Measurements from ENCODE around the gene SIPA1L3. TPM values are rescaled to one million over a fixed set of nuclear protein-coding genes. Genes with fewer than 3 reads are reported as not detected.
"Not testable (repeated sequence)": the region's sequence is repeated elsewhere in the genome, so short reads cannot be mapped to it uniquely, and the experiment has no call there.

Gene SIPA1L3
- polyA plus RNA-seq (2013): 11.7 TPM

- Histone ChIP-seq H3K27me3 (replicated peaks in 2 of 5; ENCODE audit: control insufficient read depth in 4 of 5, insufficient read depth in 5 of 5, low read length in 4 of 5) (no peaks in the 10 kb centered on the region), H3K36me3 (ENCODE audit: control insufficient read depth in 4 of 4, insufficient read depth in 4 of 4, low read length in 3 of 4) (peaks cover 0 to 3% (median 0%) of the 10 kb centered on the region in 4 experiments), H3K4me3 (ENCODE audit: control insufficient read depth in 1 of 7, extremely low read depth in 1 of 7, insufficient read depth in 4 of 7, low read depth in 2 of 7, low read length in 6 of 7) (peak within 1 kb of the TSS; percentile 86 to 99 (median 89)), H3K4me1 (ENCODE audit: control extremely low read depth in 1 of 4, control insufficient read depth in 4 of 4, insufficient read depth in 4 of 4, low read length in 3 of 4) (peaks cover 14 to 25% (median 25%) of the 10 kb centered on the region in 4 experiments), H3K9me3 (ENCODE audit: control extremely low read depth in 1 of 5, control insufficient read depth in 4 of 5, insufficient read depth in 2 of 5, low read depth in 1 of 5, low read length in 4 of 5) (no peaks in the 10 kb centered on the region), H3K27ac (ENCODE audit: insufficient read depth in 1 of 2, low read depth in 1 of 2, low read length in 2 of 2, poor library complexity in 1 of 2, severe bottlenecking in 2 of 2) (peak within 1 kb of the TSS; percentile 72 to 85)
- WGBS (ENCODE audit: insufficient coverage): 0% methylated on average over 78 of the region's 95 CpGs
- CTCF ChIA-PET: interaction anchor here (0.6 to 3.7 kb wide), 15 partner anchors 11 to 1245 kb away, joined by 3 to 18 read pairs (median 7); no protein-coding TSS in a partner anchor
- POLR2A ChIA-PET: interaction anchor here (0.6 to 1.5 kb wide), 6 partner anchors 12 to 264 kb away, joined by 3 read pairs; no protein-coding TSS in a partner anchor
- DNase-seq: peak; percentile 96 to 99 (median 98)
Measured at GRCh38 chr19:37906869-37907734, at the start of gene SIPA1L3. SIPA1L3 (plus strand) TSS chr19:37907208; CDS start chr19:38081566, 174,358 bp downstream.

GRCh38 chr19:37864501-37864900, 42.5 kb upstream of the SIPA1L3 start:
- peaks cover 0 to 3% (median 0%) of the 10 kb centered on the region in 5 experiments for H3K9me3 ChIP-seq (ENCODE audit: control extremely low read depth in 1 of 5, control insufficient read depth in 4 of 5, insufficient read depth in 2 of 5, low read depth in 1 of 5, low read length in 4 of 5)
- POLR2A ChIA-PET: no interaction called here
- H3K27ac ChIP-seq (ENCODE audit: insufficient read depth in 1 of 2, low read depth in 1 of 2, low read length in 2 of 2, poor library complexity in 1 of 2, severe bottlenecking in 2 of 2): no peak overlapping the region
- no peak overlapping the region for H3K4me3 ChIP-seq (ENCODE audit: control insufficient read depth in 1 of 7, extremely low read depth in 1 of 7, insufficient read depth in 4 of 7, low read depth in 2 of 7, low read length in 6 of 7)
- CTCF ChIA-PET: no interaction called here
- H3K4me1 ChIP-seq (ENCODE audit: control extremely low read depth in 1 of 4, control insufficient read depth in 4 of 4, insufficient read depth in 4 of 4, low read length in 3 of 4): no peaks in the 10 kb centered on the region
- no peak for DNase-seq
- H3K27me3 ChIP-seq (replicated peaks in 2 of 5; ENCODE audit: control insufficient read depth in 4 of 5, insufficient read depth in 5 of 5, low read length in 4 of 5): no peaks in the 10 kb centered on the region
- H3K36me3 ChIP-seq (ENCODE audit: control insufficient read depth in 4 of 4, insufficient read depth in 4 of 4, low read length in 3 of 4): no peaks in the 10 kb centered on the region
- whole genome bisulfite sequencing (ENCODE audit: insufficient coverage): no CpG with 5 or more reads among the region's 3 CpGs

- not testable (repeated sequence) for H3K4me1 ChIP-seq (ENCODE audit: control extremely low read depth in 1 of 4, control insufficient read depth in 4 of 4, insufficient read depth in 4 of 4, low read length in 3 of 4)
Measured at GRCh38 chr19:37865930-37866329, 41.1 kb upstream of the SIPA1L3 start.

GRCh38 chr19:37867831-37868230, 39.2 kb upstream of the SIPA1L3 start:
- Histone ChIP-seq H3K9me3 (ENCODE audit: control extremely low read depth in 1 of 5, control insufficient read depth in 4 of 5, insufficient read depth in 2 of 5, low read depth in 1 of 5, low read length in 4 of 5) (peaks cover 0 to 17% (median 2%) of the 10 kb centered on the region in 5 experiments), H3K36me3 (ENCODE audit: control insufficient read depth in 4 of 4, insufficient read depth in 4 of 4, low read length in 3 of 4) (no peaks in the 10 kb centered on the region), H3K27ac (ENCODE audit: insufficient read depth in 1 of 2, low read depth in 1 of 2, low read length in 2 of 2, poor library complexity in 1 of 2, severe bottlenecking in 2 of 2) (no peak overlapping the region), H3K27me3 (replicated peaks in 2 of 5; ENCODE audit: control insufficient read depth in 4 of 5, insufficient read depth in 5 of 5, low read length in 4 of 5) (no peaks in the 10 kb centered on the region), H3K4me3 (ENCODE audit: control insufficient read depth in 1 of 7, extremely low read depth in 1 of 7, insufficient read depth in 4 of 7, low read depth in 2 of 7, low read length in 6 of 7) (no peak overlapping the region), H3K4me1 (ENCODE audit: control extremely low read depth in 1 of 4, control insufficient read depth in 4 of 4, insufficient read depth in 4 of 4, low read length in 3 of 4) (no peaks in the 10 kb centered on the region)
- no CpG with 5 or more reads among the region's 2 CpGs for WGBS (ENCODE audit: insufficient coverage)
- ChIA-PET CTCF (no interaction called here), POLR2A (no interaction called here)
- no peak for DNase-seq

More at GRCh38 chr19:37865930-37866329, 41.1 kb upstream of the SIPA1L3 start:
- WGBS (ENCODE audit: insufficient coverage): 100% methylated on average over 4 of the region's 9 CpGs
- DNase-seq; CTCF ChIA-PET; H3K36me3 ChIP-seq (ENCODE audit: control insufficient read depth in 4 of 4, insufficient read depth in 4 of 4, low read length in 3 of 4); H3K27ac ChIP-seq (ENCODE audit: insufficient read depth in 1 of 2, low read depth in 1 of 2, low read length in 2 of 2, poor library complexity in 1 of 2, severe bottlenecking in 2 of 2); H3K27me3 ChIP-seq (replicated peaks in 2 of 5; ENCODE audit: control insufficient read depth in 4 of 5, insufficient read depth in 5 of 5, low read length in 4 of 5); POLR2A ChIA-PET; H3K9me3 ChIP-seq (ENCODE audit: control extremely low read depth in 1 of 5, control insufficient read depth in 4 of 5, insufficient read depth in 2 of 5, low read depth in 1 of 5, low read length in 4 of 5); H3K4me3 ChIP-seq (ENCODE audit: control insufficient read depth in 1 of 7, extremely low read depth in 1 of 7, insufficient read depth in 4 of 7, low read depth in 2 of 7, low read length in 6 of 7): not testable (repeated sequence)

- ChIA-PET CTCF (no interaction called here), POLR2A (no interaction called here)
- H3K27me3 ChIP-seq (replicated peaks in 2 of 5; ENCODE audit: control insufficient read depth in 4 of 5, insufficient read depth in 5 of 5, low read length in 4 of 5): no peaks in the 10 kb centered on the region
- H3K4me3 ChIP-seq (ENCODE audit: control insufficient read depth in 1 of 7, extremely low read depth in 1 of 7, insufficient read depth in 4 of 7, low read depth in 2 of 7, low read length in 6 of 7): no peak overlapping the region
- no peaks in the 10 kb centered on the region for H3K36me3 ChIP-seq (ENCODE audit: control insufficient read depth in 4 of 4, insufficient read depth in 4 of 4, low read length in 3 of 4)
- no peak overlapping the region for H3K27ac ChIP-seq (ENCODE audit: insufficient read depth in 1 of 2, low read depth in 1 of 2, low read length in 2 of 2, poor library complexity in 1 of 2, severe bottlenecking in 2 of 2)
- WGBS (ENCODE audit: insufficient coverage): 94% methylated on average over 3 of the region's 4 CpGs
- DNase-seq: no peak
- no peaks in the 10 kb centered on the region for H3K4me1 ChIP-seq (ENCODE audit: control extremely low read depth in 1 of 4, control insufficient read depth in 4 of 4, insufficient read depth in 4 of 4, low read length in 3 of 4)
- peaks cover 0 to 17% (median 2%) of the 10 kb centered on the region in 5 experiments for H3K9me3 ChIP-seq (ENCODE audit: control extremely low read depth in 1 of 5, control insufficient read depth in 4 of 5, insufficient read depth in 2 of 5, low read depth in 1 of 5, low read length in 4 of 5)
Measured at GRCh38 chr19:37869766-37870340, 37.2 kb upstream of the SIPA1L3 start.

- no peak overlapping the region for H3K27ac ChIP-seq (ENCODE audit: insufficient read depth in 1 of 2, low read depth in 1 of 2, low read length in 2 of 2, poor library complexity in 1 of 2, severe bottlenecking in 2 of 2)
- peaks cover 0 to 3% (median 0%) of the 10 kb centered on the region in 4 experiments for H3K4me1 ChIP-seq (ENCODE audit: control extremely low read depth in 1 of 4, control insufficient read depth in 4 of 4, insufficient read depth in 4 of 4, low read length in 3 of 4)
- WGBS (ENCODE audit: insufficient coverage): 83% methylated on average over 2 of the region's 5 CpGs
- ChIA-PET POLR2A (no interaction called here), CTCF (no interaction called here)
- H3K36me3 ChIP-seq (ENCODE audit: control insufficient read depth in 4 of 4, insufficient read depth in 4 of 4, low read length in 3 of 4): no peaks in the 10 kb centered on the region
- no peak for DNase-seq
- H3K9me3 ChIP-seq (ENCODE audit: control extremely low read depth in 1 of 5, control insufficient read depth in 4 of 5, insufficient read depth in 2 of 5, low read depth in 1 of 5, low read length in 4 of 5): peaks cover 0 to 17% (median 2%) of the 10 kb centered on the region in 5 experiments
- H3K4me3 ChIP-seq (ENCODE audit: control insufficient read depth in 1 of 7, extremely low read depth in 1 of 7, insufficient read depth in 4 of 7, low read depth in 2 of 7, low read length in 6 of 7): no peak overlapping the region
- H3K27me3 ChIP-seq (replicated peaks in 2 of 5; ENCODE audit: control insufficient read depth in 4 of 5, insufficient read depth in 5 of 5, low read length in 4 of 5): no peaks in the 10 kb centered on the region
Measured at GRCh38 chr19:37872383-37872782, 34.6 kb upstream of the SIPA1L3 start.

- no peak overlapping the region for H3K4me3 ChIP-seq (ENCODE audit: control insufficient read depth in 1 of 7, extremely low read depth in 1 of 7, insufficient read depth in 4 of 7, low read depth in 2 of 7, low read length in 6 of 7)
- 67% methylated on average over 3 of the region's 3 CpGs for WGBS (ENCODE audit: insufficient coverage)
- no peaks in the 10 kb centered on the region for H3K27me3 ChIP-seq (replicated peaks in 2 of 5; ENCODE audit: control insufficient read depth in 4 of 5, insufficient read depth in 5 of 5, low read length in 4 of 5)
- ChIA-PET CTCF (no interaction called here), POLR2A (no interaction called here)
- no peak overlapping the region for H3K27ac ChIP-seq (ENCODE audit: insufficient read depth in 1 of 2, low read depth in 1 of 2, low read length in 2 of 2, poor library complexity in 1 of 2, severe bottlenecking in 2 of 2)
- DNase-seq: no peak
- peaks cover 0 to 12% (median 2%) of the 10 kb centered on the region in 5 experiments for H3K9me3 ChIP-seq (ENCODE audit: control extremely low read depth in 1 of 5, control insufficient read depth in 4 of 5, insufficient read depth in 2 of 5, low read depth in 1 of 5, low read length in 4 of 5)
- H3K36me3 ChIP-seq (ENCODE audit: control insufficient read depth in 4 of 4, insufficient read depth in 4 of 4, low read length in 3 of 4): no peaks in the 10 kb centered on the region
- peaks cover 0 to 3% (median 0%) of the 10 kb centered on the region in 4 experiments for H3K4me1 ChIP-seq (ENCODE audit: control extremely low read depth in 1 of 4, control insufficient read depth in 4 of 4, insufficient read depth in 4 of 4, low read length in 3 of 4)
Measured at GRCh38 chr19:37874784-37875183, 32.2 kb upstream of the SIPA1L3 start.

Data from common myeloid progenitor, CD34-positive (primary cell).